Sigmoid colon (tissue), 7 donors: ENCODE results near the gene PTPRT. TPM values are rescaled to one million over a fixed set of nuclear protein-coding genes. Genes with fewer than 3 reads are reported as not detected.

Experiments used
- DNase-seq: peaks from one replicate; pipeline ENCODE4 v3.0.0-alpha.2; 2019
- H3K27ac ChIP-seq, 4 donors: fragments of 200-600 bp; sonication (generic); one replicate each; pipeline ENCODE4 v1.5.1; 2016 to 2019; ENCODE audit warnings: mild to moderate bottlenecking in 1 of 4
- H3K27me3 ChIP-seq, 3 donors: fragments of 200-600 bp; sonication (generic); one replicate each; pipeline ENCODE4 v1.5.1; 2019; ENCODE audit warnings: mild to moderate bottlenecking in 1 of 3
- H3K36me3 ChIP-seq, 4 donors: fragments of 200-600 bp; sonication (generic); one replicate each; pipeline ENCODE4 v1.5.1; 2016 to 2019
- H3K4me1 ChIP-seq, 4 donors: fragments of 200-600 bp; sonication (generic); one replicate each; pipeline ENCODE4 v1.5.1; 2017 to 2019
- H3K4me3 ChIP-seq, 4 donors: fragments of 200-600 bp; sonication (generic); one replicate each; pipeline ENCODE4 v1.5.1; 2017 to 2019; ENCODE audit warnings: mild to moderate bottlenecking in 2 of 4, moderate library complexity in 1 of 4
- H3K9me3 ChIP-seq, 4 donors: fragments of 200-600 bp in 3 of 4; sonication (generic) in 3 of 4; one replicate each; pipeline versions ENCODE4 v1.5.1 to v1.6.1; 2013 to 2019
- EP300 ChIP-seq, 4 donors: sonication (generic); formaldehyde crosslinking; IDR thresholded peaks; one replicate each; pipeline ENCODE4 v1.6.1; 2017; ENCODE audit warnings: antibody characterized with exemption in 4 of 4
- POLR2A ChIP-seq, 2 donors: fragments of 450-650 bp; IDR thresholded peaks; one replicate each; pipeline ENCODE4 v1.6.1; 2016; ENCODE audit warnings: antibody characterized with exemption in 2 of 2, mild to moderate bottlenecking in 2 of 2, moderate library complexity in 2 of 2
- POLR2AphosphoS5 ChIP-seq, 4 donors: sonication (generic); formaldehyde crosslinking; IDR thresholded peaks; one replicate each; pipeline ENCODE4 v1.6.1; 2017; ENCODE audit warnings: antibody characterized with exemption in 4 of 4
- WGBS, 2 donors: extraction: QIAGEN DNeasy Blood & Tissue Kit; methylation state at CpG; one replicate each; pipeline ENCODE4 v1.1.7; 2013; 5-methylcytosine and 5-hydroxymethylcytosine counted together
- intact Hi-C: fragments of 100-400 bp; cut with DNase I; formaldehyde crosslinking; loops from one replicate; pipeline ENCODE4 v1.15.1; 2023
- polyA plus RNA-seq, 3 donors: library from polyadenylated mRNA; stranded (reverse); fragments of 200-250 nt; gene quantifications; one replicate each; pipeline ENCODE4 v1.2.3, GENCODE V29; 2013
- total RNA-seq, 4 donors: library from RNA; depleted of rRNA; stranded (reverse); fragments of >200 nt; gene quantifications; one replicate each; pipeline ENCODE4 v1.1.0, GENCODE V29; 2016
- TF ChIP-seq, protein P1 (sequence below), 4 experiments: fragments of 450-650 bp in 3 of 4; fragments of 200-600 bp in 1 of 4; IDR thresholded peaks; one replicate each; pipeline ENCODE4 v1.5.1; 2016 to 2019; ENCODE audit warnings: antibody characterized with exemption in 4 of 4, mild to moderate bottlenecking in 3 of 4, moderate library complexity in 2 of 4
- donor health status: healthy with polysubstance abuse.
- donor health status: Bipolar disorder and iron deficiency.
- donor health status: healthy.

Gene PTPRT
- total and polyA plus RNA-seq, 7 donors, result under 0.01 to 0.41 (median 0.12) TPM; not detected in 3

DNA sequence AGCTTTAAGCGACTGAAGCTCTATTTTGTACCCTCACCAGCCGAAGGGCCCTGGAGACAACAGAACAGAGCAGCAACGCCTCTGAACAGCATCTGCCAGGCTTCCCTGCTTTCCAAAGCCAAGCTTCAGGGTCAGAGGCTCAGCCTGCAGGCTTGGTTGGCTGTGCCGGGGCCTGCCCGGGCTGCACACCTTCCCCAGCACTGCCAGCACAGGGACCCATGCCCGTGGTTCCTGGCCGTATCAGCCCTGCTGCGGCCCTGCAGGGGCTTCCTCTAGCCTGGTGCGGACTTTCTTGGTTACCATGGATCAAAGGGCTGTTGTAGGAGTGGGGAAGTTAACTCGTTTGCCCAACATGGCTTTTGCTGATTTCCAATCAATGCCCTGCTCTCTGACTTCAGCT lies 830.1 kb downstream of the PTPRT start:
- no peak overlapping the region for H3K4me3 ChIP-seq
- TF ChIP-seq POLR2A (IDR thresholded peaks at IDR 0.05), result no peak
- no peak for TF ChIP-seq EP300 (IDR thresholded peaks at IDR 0.05)
- TF ChIP-seq, protein P1, sequence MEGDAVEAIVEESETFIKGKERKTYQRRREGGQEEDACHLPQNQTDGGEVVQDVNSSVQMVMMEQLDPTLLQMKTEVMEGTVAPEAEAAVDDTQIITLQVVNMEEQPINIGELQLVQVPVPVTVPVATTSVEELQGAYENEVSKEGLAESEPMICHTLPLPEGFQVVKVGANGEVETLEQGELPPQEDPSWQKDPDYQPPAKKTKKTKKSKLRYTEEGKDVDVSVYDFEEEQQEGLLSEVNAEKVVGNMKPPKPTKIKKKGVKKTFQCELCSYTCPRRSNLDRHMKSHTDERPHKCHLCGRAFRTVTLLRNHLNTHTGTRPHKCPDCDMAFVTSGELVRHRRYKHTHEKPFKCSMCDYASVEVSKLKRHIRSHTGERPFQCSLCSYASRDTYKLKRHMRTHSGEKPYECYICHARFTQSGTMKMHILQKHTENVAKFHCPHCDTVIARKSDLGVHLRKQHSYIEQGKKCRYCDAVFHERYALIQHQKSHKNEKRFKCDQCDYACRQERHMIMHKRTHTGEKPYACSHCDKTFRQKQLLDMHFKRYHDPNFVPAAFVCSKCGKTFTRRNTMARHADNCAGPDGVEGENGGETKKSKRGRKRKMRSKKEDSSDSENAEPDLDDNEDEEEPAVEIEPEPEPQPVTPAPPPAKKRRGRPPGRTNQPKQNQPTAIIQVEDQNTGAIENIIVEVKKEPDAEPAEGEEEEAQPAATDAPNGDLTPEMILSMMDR (IDR thresholded peaks at IDR 0.05), result no peak
- TF ChIP-seq POLR2AphosphoS5 (IDR thresholded peaks at IDR 0.05), result no peak
- no peaks in the 10 kb centered on the region for H3K4me1 ChIP-seq
- no peak for DNase-seq
- H3K27me3 ChIP-seq, result no peaks in the 10 kb centered on the region
- H3K36me3 ChIP-seq, result no peaks in the 10 kb centered on the region
- 70 to 83% methylated on average over 10 of the region's 10 CpGs for WGBS, 2 donors
- H3K9me3 ChIP-seq, result no peaks in the 10 kb centered on the region
- intact Hi-C loops, result no loop called here
- no peak overlapping the region for H3K27ac ChIP-seq

DNA sequence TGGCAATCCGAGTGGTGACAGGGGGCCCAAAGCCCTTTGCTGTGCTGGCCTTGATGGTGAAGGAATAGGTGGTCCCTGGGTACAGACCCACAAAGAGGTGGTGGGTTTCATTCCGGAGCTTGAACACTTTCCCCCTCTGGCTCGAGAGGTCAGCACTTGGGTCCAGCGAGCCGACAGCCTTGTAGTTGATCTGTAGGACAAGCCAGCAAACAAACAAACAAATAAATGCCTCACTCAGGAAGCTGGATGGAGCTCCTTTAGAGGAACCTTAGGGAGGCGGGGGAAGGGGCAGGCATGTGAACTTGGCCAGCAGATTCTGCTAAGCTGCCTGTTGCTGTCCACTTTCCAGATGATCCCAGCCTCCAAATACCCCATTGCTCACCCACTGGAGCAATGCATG lies 837.6 kb downstream of the PTPRT start:
- H3K36me3 ChIP-seq, result no peaks in the 10 kb centered on the region
- intact Hi-C loops, result no loop called here
- no peak overlapping the region for H3K4me3 ChIP-seq
- WGBS, 2 donors, result 32 to 49% methylated on average over 6 of the region's 6 CpGs
- TF ChIP-seq POLR2A (IDR thresholded peaks at IDR 0.05) (no peak), POLR2AphosphoS5 (IDR thresholded peaks at IDR 0.05) (no peak), EP300 (IDR thresholded peaks at IDR 0.05) (no peak)
- TF ChIP-seq, protein P1 (IDR thresholded peaks at IDR 0.05), result no peak
- H3K27ac ChIP-seq, result no peak overlapping the region
- no peaks in the 10 kb centered on the region for H3K4me1 ChIP-seq
- H3K9me3 ChIP-seq, result no peaks in the 10 kb centered on the region
- H3K27me3 ChIP-seq, result no peaks in the 10 kb centered on the region
- no peak for DNase-seq

DNA sequence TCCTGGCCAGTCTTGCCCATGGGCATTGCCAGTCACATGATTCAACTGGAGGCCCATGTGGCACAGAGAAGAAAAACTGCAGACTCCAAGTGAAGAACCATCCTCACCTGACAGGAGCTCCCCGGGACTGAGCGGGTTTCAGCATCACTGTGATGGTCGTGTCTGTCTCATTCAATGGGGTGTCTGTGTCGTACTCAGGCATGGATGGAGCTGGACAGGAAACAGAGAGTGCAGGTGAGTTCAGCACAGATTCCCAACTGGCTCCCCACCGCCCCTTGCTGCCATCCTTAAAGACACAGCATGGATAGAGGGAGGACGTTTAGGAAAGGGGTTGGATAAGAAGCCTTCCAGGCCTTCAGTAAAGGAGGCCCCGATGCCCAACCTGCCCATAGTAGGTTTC lies 839.2 kb downstream of the PTPRT start:
- H3K27ac ChIP-seq, result no peak overlapping the region
- TF ChIP-seq POLR2AphosphoS5 (IDR thresholded peaks at IDR 0.05) (no peak), POLR2A (IDR thresholded peaks at IDR 0.05) (no peak), EP300 (IDR thresholded peaks at IDR 0.05) (no peak)
- TF ChIP-seq, protein P1 (IDR thresholded peaks at IDR 0.05), result no peak
- intact Hi-C loops, result no loop called here
- no peaks in the 10 kb centered on the region for H3K4me1 ChIP-seq
- no peaks in the 10 kb centered on the region for H3K36me3 ChIP-seq
- no peak overlapping the region for H3K4me3 ChIP-seq
- WGBS, 2 donors, result 74 to 82% methylated on average over 7 of the region's 7 CpGs
- no peak for DNase-seq
- no peaks in the 10 kb centered on the region for H3K9me3 ChIP-seq
- H3K27me3 ChIP-seq, result no peaks in the 10 kb centered on the region

DNA sequence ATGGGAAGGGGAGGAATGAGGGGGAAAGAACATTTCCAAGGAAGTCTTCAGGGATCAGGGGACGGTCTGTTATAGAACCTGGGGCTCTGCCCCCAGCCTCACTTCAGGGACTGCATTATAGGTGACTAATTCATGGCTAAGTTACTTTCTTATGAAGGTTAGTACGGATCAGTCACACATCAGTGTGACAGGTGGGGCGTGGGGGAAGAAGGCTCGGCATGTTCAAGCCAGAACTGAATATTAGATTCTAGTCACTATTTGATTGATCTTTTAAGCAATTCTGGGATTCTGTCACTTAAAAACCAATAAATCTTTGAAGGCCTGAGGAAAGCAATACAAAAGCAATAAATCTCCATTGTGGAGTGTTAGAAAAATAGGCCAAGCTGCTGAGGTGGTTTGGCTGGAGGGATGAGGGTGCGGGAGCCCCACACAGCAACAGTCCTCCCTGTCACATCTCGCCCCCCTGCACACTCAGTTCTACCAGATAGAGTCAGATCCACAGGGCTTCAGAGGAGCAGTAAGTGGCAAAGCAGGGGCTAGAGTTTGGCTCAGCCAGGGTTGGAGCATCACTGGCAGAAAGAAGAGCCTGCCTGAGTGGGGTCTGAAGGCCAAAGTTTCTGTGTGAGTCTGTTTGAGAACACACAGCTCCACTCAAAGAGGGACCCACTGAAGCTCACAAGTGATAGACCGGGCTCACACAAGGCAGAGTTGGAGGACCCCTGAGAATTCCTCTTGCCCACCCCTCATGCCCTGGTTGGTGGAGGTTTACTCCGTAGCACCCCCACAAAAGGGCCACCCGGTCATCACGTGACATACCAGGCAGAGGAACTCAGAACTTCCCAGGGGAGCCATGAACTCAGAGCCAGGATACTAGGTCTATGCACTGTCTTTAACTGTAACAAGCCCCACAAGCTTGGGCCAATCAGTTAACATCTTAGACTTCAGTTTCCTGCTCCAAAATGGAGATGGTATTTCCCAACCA lies 843.2 kb downstream of the PTPRT start:
- no peak overlapping the region for H3K4me3 ChIP-seq
- intact Hi-C loops, result no loop called here
- DNase-seq, result no peak

DNA sequence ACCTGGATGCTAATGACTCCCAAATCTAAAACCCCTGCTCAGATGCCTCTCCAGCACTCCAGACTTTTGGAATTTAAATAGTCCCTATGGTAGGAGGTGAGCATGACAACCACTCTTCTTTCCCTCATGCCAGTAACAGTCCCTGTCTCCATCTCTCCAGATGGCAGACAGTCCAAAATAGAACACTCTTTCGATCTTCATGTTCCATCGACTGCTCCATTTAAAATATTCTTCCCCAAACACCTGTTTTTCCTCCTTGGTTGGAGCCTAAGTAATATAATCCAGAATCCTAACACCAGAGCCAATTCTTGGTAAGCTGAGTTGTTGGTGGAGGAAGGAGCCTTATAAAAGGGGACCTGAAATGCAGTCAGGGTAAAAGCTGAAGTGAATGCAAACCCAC lies 848.1 kb downstream of the PTPRT start:
- TF ChIP-seq, protein P1 (IDR thresholded peaks at IDR 0.05), result no peak
- TF ChIP-seq EP300 (IDR thresholded peaks at IDR 0.05) (no peak), POLR2AphosphoS5 (IDR thresholded peaks at IDR 0.05) (no peak), POLR2A (IDR thresholded peaks at IDR 0.05) (no peak)
- WGBS, 2 donors, result 88 to 90% methylated on average over 2 of the region's 2 CpGs
- H3K27ac ChIP-seq, result no peak overlapping the region
- no peaks in the 10 kb centered on the region for H3K36me3 ChIP-seq
- H3K4me1 ChIP-seq, result no peaks in the 10 kb centered on the region
- intact Hi-C loops, result no loop called here
- H3K27me3 ChIP-seq, result no peaks in the 10 kb centered on the region
- no peak overlapping the region for H3K4me3 ChIP-seq
- no peaks in the 10 kb centered on the region for H3K9me3 ChIP-seq
- DNase-seq, result no peak

More for the DNA sequence above, 843.2 kb downstream of the PTPRT start:
- Histone ChIP-seq H3K27ac (no peak overlapping the region), H3K27me3 (no peaks in the 10 kb centered on the region), H3K36me3 (no peaks in the 10 kb centered on the region), H3K9me3 (no peaks in the 10 kb centered on the region), H3K4me1 (no peaks in the 10 kb centered on the region)
- 85 to 88% methylated on average over 10 of the region's 10 CpGs for WGBS, 2 donors
- no peak for TF ChIP-seq EP300 (IDR thresholded peaks at IDR 0.05)
